GM12891 (cell line): ENCODE measurements around the gene CCSER1.

Experiments
- POLR2A ChIP-seq: IDR thresholded peaks from 2 replicates; pipeline ENCODE4 v1.6.1; 2011; ENCODE audit warnings: low read depth, low read length, control low read depth
- POLR2AphosphoS5 ChIP-seq: IDR thresholded peaks from 2 replicates; pipeline ENCODE4 v1.6.1; 2011; ENCODE audit warnings: low read depth, low read length, control low read depth
- POU2F2 ChIP-seq: IDR thresholded peaks from 2 replicates; pipeline ENCODE4 v1.6.1; 2011; ENCODE audit warnings: low read depth, mild to moderate bottlenecking, control low read depth, low read length, moderate library complexity
- SPI1 ChIP-seq: IDR thresholded peaks from 2 replicates; pipeline ENCODE4 v1.6.1; 2011; ENCODE audit warnings: low read depth, low read length, control low read depth
- TAF1 ChIP-seq: IDR thresholded peaks from 2 replicates; pipeline ENCODE4 v1.6.1; 2011; ENCODE audit warnings: low read depth, low read length, control low read depth

GRCh38 chr4:91092398-91092980, 965.3 kb downstream of the CCSER1 start:
- TF ChIP-seq POLR2A (no peak), POLR2AphosphoS5 (no peak), TAF1 (no peak), POU2F2 (no peak), SPI1 (no peak)
